Stimulated activated CD4-positive, alpha-beta T cell treated with anti-CD3 and anti-CD28 coated beads, Interleukin-1b, Interleukin-23, amount 100 ng/mL, for 1 hour (primary cell): ENCODE data around the gene NSFL1C.
"Not testable (repeated sequence)": the region's sequence is repeated elsewhere in the genome, so short reads cannot be mapped to it uniquely, and the experiment has no call there.

ENCODE experiments used
- DNase-seq, 2 donors: peaks; one replicate each; pipeline ENCODE4 v3.0.0-alpha.2; 2020; ENCODE audit warnings: low read depth in 2 of 2

NSFL1C gene

GRCh38 chr20:1423625-1424106 is 43.0 kb downstream of the NSFL1C start:
- DNase-seq = no peak

- DNase-seq = no peak
Observed at GRCh38 chr20:1423206-1423605, 43.4 kb downstream of the NSFL1C start.

DNA sequence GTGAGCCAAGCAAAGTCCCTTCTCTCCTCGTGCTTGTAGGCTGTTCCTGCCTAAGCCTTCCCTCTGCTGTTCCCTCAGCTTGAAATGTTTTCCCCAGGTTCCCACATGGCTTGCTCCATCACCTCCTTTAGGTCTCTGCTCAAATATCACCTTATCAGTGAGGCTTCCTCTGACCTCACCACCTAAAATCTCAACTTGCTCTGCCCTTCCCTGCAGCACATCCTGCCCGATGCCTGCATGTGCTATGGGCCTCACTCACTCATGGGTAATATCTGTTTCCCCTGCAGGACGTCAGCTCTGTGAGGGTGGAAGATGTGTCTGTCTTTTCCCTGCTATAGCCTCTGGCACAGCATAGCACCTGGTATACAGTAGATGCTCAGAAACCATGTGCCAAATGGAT is 43.9 kb downstream of the NSFL1C start:
- DNase-seq = no peak

DNA sequence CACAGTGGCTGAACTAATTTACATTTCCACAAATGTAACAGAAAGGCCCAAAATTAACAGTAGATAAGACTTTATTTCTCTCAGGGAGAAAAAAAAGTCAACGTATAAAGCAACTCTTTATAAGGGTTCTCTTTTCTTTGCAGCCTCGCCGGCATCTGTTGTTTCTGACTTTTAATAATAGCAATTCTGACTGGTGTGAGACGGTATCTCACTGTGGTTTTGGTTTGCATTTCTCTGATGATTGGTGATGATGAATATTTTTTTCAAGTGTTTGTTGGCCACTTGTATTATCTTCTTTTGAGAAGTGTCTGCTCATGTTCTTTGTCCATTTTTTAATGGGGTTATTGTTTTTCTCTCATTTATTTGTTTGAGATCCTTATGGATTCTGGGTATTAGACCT is 46.6 kb downstream of the NSFL1C start:
- DNase-seq = no peak

DNA sequence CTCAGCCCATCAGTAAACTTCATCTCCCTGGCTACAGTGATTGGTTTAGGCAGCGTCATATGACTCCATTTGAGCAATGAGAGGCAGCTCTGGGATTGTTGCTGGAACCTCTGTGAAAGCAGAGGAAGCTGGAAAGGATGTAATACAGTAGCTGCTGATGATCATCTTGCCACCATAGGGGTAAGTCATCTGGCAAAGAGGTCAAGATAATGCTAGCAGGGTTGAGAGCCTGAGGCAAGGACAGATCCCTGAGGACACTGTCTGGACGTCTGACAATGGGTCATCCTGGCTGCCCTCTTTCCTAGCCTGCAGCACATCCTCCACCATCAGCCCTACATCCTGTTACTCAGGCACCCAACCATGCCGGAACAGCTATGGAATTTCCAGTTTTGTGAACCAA is 48.3 kb downstream of the NSFL1C start:
- DNase-seq = no peak

- no peak for DNase-seq
Observed at GRCh38 chr20:1417790-1418189, 48.9 kb downstream of the NSFL1C start.

GRCh38 chr20:1417273-1417672 is 49.4 kb downstream of the NSFL1C start:
- DNase-seq = no peak

GRCh38 chr20:1415667-1416468 is 50.8 kb downstream of the NSFL1C start:
- no peak for DNase-seq

GRCh38 chr20:1414982-1415381 is 51.7 kb downstream of the NSFL1C start:
- DNase-seq = no peak

DNA sequence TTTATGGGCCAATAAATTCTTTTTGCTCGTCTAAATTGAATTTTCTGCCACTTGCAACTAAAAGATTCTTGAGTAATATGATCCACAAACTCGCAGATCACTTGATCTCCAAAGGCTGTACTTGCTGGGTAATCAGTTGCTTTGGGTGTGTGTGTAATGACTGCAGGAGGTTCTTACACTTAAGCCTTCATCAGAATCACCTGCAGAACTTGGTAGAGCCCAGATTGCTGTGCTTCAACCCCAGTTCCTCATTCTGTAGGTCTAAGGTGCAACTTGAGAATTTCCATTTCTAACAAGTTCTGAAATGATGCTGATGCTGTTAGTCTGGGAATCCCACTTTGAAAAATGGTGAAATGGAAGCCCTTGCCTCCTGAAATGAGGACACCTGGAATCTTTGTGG is 60.8 kb downstream of the NSFL1C start:
- DNase-seq = no peak

GRCh38 chr20:1403624-1404023 is 63.0 kb downstream of the NSFL1C start:
- no peak for DNase-seq

DNA sequence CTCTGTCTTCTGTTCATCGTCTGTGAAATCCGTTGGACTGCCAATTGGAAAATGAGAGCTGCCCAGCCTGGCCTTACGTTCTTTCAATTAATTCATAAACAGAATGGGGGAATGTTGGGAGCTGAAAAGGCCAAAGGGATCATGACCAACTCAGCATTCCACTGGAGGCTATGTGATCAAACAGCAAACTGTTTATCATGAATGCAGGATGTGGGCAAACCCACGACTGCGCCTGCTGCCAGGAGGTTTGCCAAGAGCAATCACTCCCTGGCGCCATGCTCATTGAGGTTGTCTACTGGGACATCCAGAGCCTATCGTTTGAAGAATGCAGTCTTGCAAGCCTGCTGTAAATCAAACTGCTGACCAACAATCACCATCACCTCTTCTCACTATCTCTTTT is 64.5 kb downstream of the NSFL1C start:
- no peak for DNase-seq

DNA sequence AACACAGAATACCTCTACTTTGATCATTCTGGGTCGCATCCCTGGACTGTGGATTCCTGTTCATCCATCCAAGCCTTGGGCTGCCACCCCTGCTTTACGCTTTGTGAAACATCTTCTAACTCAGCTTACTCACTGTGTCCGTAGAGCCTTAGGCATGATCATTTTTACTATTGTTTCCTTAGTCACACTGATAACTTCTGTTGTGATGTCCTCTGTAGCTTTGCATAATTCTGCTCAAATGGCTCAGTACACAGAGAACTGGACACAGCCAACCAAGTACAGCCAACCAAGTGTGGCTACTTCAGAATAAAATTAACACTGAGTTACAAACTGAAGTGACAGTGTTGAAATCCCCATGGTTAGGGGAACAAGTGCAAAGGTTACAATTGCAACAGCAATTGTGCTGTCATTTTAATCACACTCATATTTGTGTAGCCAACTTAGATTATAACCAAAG is 65.2 kb downstream of the NSFL1C start:
- DNase-seq = no peak

DNA sequence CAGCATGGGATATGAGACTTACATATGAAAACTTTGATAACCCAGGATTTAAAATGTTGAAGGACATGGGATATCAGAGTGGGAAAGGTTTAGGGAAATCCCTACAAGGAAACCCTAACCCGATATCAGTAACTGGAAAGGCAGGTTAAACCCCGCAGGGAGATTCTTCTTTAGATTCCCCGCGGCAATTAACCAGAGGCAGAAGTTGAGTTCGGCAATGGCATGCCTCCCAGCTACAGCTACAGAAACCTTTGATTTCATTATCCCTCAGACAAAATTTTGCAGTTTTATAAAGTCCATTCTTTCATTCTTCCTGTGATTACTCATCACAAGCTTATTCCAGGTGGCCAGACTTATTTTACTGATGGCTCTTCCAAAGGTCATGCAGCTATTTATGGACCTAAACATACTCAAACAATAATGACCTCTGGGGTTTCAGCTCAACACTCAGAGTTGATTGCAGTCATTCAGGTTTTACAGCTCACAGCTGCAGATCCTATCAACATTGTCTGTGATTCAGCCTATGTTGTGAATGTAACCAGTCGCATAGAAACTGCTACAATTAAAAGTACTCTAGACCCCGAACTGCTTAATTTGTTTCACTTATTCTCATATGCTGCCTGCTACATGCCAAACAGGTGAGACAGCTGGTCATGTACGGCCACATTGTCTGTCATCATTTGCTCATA is 66.8 kb downstream of the NSFL1C start:
- not testable (repeated sequence) for DNase-seq

DNA sequence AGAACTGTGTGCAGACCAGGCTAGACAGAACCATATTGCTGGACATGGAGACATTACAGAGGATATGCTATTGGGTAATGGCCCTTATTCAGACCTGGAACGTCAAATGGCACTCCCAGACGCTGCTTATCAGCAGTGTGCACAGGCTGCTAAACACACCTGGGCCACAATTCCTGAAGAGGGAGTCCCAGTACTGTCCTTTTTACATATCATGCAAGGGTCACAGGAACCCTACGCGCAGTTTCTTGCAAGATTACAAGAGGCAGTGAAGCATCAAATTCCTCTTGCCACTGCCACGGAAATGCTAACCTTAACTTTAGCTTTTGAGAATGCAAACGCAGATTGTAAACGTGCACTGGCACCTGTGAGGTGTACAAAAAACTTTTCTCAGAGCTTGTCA is 68.5 kb downstream of the NSFL1C start:
- not testable (repeated sequence) for DNase-seq

DNA sequence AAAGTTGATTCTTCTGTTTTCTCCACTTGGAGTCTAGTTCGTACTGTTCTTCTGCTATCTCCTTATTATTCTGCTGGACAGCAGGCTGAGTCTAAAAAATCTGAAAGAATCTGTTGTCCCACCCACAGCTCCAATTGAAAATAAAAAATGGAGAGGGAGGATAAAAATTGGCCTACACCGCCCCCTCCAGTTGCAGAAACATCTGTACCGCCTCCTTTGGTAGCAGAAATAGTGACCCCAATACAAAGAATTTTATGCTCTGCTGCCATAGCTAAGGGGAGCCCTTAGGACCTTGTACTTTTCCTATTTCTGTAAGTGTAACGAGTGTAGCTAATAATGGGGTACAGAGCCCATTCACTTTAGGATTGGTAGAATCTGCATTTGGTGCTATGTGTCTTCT is 68.9 kb downstream of the NSFL1C start:
- no peak for DNase-seq

GRCh38 chr20:1396702-1397101 is 69.9 kb downstream of the NSFL1C start:
- no peak for DNase-seq

GRCh38 chr20:1396264-1396663 is 70.4 kb downstream of the NSFL1C start:
- no peak for DNase-seq

DNA sequence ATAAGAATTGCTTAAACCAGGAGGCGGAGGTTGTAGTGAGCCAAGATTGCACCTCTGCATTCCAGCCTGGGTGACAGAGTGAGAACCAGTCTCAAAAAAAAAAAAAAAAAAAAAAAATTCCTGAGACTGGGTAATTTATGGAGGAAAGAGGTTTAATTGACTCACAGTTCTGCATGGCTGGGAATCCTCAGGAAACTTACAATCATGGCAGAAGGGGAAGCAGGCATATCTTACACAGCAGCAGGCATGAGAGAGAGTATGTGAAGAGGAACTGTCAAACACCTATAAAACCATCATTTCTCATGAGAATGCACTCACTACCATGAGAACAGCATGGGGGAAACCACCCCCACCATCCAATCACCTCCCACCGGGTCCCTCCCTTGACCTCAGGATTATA is 72.0 kb downstream of the NSFL1C start:
- DNase-seq = no peak

- DNase-seq = no peak
Observed at GRCh38 chr20:1393507-1393882, 73.2 kb downstream of the NSFL1C start.

DNA sequence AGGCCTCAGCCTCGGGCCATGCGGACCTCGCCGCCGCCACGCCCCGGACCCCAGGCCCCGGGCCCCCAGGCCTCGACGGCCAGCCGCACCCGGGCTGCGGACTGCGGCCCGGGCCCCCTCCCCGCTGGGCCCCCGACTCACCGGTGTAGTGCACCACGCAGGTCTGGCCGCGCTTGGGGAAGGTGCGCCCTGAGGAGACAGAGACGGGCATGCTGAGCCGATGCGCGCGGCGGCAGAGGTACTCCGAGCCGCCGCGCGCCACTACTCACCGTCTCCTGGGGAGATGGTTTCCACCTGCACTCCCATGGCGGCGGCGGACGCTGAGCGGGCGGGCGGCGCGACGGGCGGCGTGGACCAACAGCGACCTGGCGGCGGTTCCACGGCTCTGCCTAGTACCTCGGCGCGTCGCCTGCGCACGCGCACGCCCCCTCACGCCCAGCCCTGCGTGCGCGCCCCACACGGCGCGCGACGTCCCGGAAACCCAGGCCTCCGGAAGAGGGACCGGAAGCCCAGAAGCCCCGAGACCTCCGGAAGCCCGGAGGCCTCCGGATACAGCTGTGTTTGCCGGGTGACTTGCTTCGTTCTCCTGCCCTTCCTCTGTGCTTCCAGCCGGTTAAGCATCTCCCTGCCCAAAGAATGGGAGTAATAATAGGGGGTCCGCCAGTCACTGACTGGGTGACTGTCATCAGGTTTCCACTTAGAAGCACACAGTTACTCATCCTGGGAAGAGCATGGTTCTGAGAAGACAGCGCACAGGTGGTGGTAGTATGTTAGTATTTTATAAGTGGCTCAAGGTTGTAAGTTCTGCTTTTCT is 73.7 kb downstream of the NSFL1C start, which contains the start of gene FKBP1A:
Gene FKBP1A, minus strand, starts transcription at position 362 of the 814 bp plus-strand sequence. Its CDS starts 56 bp downstream, at position 306.
- DNase-seq = peak; percentile 78 to 79

DNA sequence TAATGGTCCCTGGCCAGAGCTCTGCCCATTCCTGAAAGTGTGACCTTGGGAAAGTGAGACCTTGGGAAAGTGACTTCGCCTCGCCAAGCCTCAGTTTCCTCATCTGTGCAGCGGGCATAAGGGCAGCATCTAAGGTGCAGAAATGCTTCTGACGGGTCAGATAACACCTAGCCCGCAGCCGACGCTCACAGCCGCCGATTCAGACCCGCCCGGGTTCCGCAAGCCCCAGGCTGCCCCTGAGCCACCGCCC is 74.3 kb downstream of the NSFL1C start:
- DNase-seq = no peak
